GM12878 (cell line): ENCODE measurements around the gene CPD. TPM values are rescaled to one million over a fixed set of nuclear protein-coding genes. Genes with fewer than 3 reads are reported as not detected.

Experiments used
- ATAC-seq: fragments of 200-7000 bp; cut with Tn5 transposase; 3 replicates; pipeline ENCODE4 v1.9.1; 2020; ENCODE audit warnings: mild to moderate bottlenecking, moderate library complexity
- BruUV-seq: library from RNA; stranded (reverse); fragments of 400-500 nt; replicated peaks from 2 replicates; lab custom pipeline; 2021; lab: Mats Ljungman, UMichigan
- CTCF ChIA-PET: fragments of 300-600 bp; sonication (Branson Sonifier 250); formaldehyde crosslinking; extraction: SDS; loops from one replicate; lab custom pipeline; 2021; ENCODE audit warnings: inconsistent platforms; lab: Yijun Ruan, JAX
- POLR2A ChIA-PET: fragments of 350-600 bp; formaldehyde crosslinking; extraction: SDS; loops from one replicate; lab custom pipeline; 2021; ENCODE audit warnings: inconsistent platforms; lab: Charles Lee
- RAD21 ChIA-PET: fragments of 300-600 bp; sonication (Branson Sonifier 250); formaldehyde crosslinking; loops from one replicate; lab custom pipeline; 2023; ENCODE audit warnings: antibody characterized with exemption; ENCODE audit not compliant: unreplicated experiment; lab: Charles Lee
- SMC1A ChIA-PET: fragments of 300-600 bp; sonication (Branson Sonifier 250); formaldehyde crosslinking; loops from one replicate; lab custom pipeline; 2023; ENCODE audit not compliant: unreplicated experiment, uncharacterized antibody; lab: Charles Lee
- DNase-seq: peaks from one replicate; pipeline ENCODE4 v3.0.0-alpha.2; 2011; ENCODE audit warnings: low read depth, low spot score
- FAIRE-seq: peaks from 3 replicates; lab custom pipeline; 2011; peaks lifted over from hg19 to GRCh38; lab: Jason Lieb, UNC
- H2AFZ ChIP-seq: 2 replicates; pipeline ENCODE4 v1.6.0; 2011; ENCODE audit warnings: low read depth, low read length, control low read depth; ENCODE audit not compliant: control insufficient read depth
- H3K27ac ChIP-seq: 2 replicates; pipeline ENCODE4 v1.5.1; 2011; ENCODE audit warnings: control low read depth; ENCODE audit not compliant: control insufficient read depth, insufficient read depth
- H3K27me3 ChIP-seq, 2 experiments: replicated peaks in 1 of 2; 2 replicates each; pipeline versions ENCODE4 v1.6.0 to v1.6.1; 2011; ENCODE audit warnings: low read length in 1 of 2; ENCODE audit not compliant: control insufficient read depth in 2 of 2, insufficient read depth in 2 of 2
- H3K36me3 ChIP-seq, 2 experiments: 2 replicates each; pipeline ENCODE4 v1.5.1; 2011; ENCODE audit warnings: low read length in 1 of 2; ENCODE audit not compliant: control insufficient read depth in 2 of 2, insufficient read depth in 2 of 2
- H3K4me1 ChIP-seq: 2 replicates; pipeline ENCODE4 v1.6.1; 2011; ENCODE audit warnings: mild to moderate bottlenecking, low read length, moderate library complexity, mixed read lengths; ENCODE audit not compliant: control insufficient read depth, insufficient read depth
- H3K4me2 ChIP-seq: 2 replicates; pipeline ENCODE4 v1.6.0; 2011; ENCODE audit warnings: control low read depth; ENCODE audit not compliant: control insufficient read depth, insufficient read depth
- H3K4me3 ChIP-seq: fragments of 200-600 bp; sonication (generic); 2 replicates; pipeline ENCODE4 v1.5.1; 2016
- H3K79me2 ChIP-seq: 2 replicates; pipeline ENCODE4 v1.6.0; 2011; ENCODE audit warnings: low read length; ENCODE audit not compliant: control insufficient read depth, insufficient read depth
- H3K9ac ChIP-seq: 2 replicates; pipeline ENCODE4 v1.8.0; 2011; ENCODE audit warnings: low read length, control low read depth, mixed read lengths; ENCODE audit not compliant: control insufficient read depth, insufficient read depth
- H3K9me3 ChIP-seq: replicated peaks from 3 replicates; pipeline ENCODE4 v1.5.1; 2011; ENCODE audit warnings: mild to moderate bottlenecking, low read length; ENCODE audit not compliant: control insufficient read depth, insufficient read depth
- H4K20me1 ChIP-seq: 2 replicates; pipeline ENCODE4 v1.6.0; 2011; ENCODE audit not compliant: control insufficient read depth, insufficient read depth
- BMI1 ChIP-seq: fragments of 450-650 bp; IDR thresholded peaks from 2 replicates; pipeline ENCODE4 v1.6.1; 2016; ENCODE audit warnings: mild to moderate bottlenecking, moderate library complexity, borderline replicate concordance
- CHD1 ChIP-seq: IDR thresholded peaks from 2 replicates; pipeline ENCODE4 v1.6.1; 2012; ENCODE audit warnings: low read depth, low read length, improper control_type of control experiment
- GATAD2B ChIP-seq: fragments of 450-650 bp; conservative IDR thresholded peaks from 2 replicates; pipeline ENCODE4 v1.6.1; 2017; ENCODE audit warnings: low read depth, mild to moderate bottlenecking, moderate library complexity
- IRF3 ChIP-seq: fragments of 450-650 bp; IDR thresholded peaks from 2 replicates; pipeline ENCODE4 v1.6.1; 2014; ENCODE audit warnings: mild to moderate bottlenecking
- LARP7 ChIP-seq: fragments of 450-650 bp; IDR thresholded peaks from 2 replicates; pipeline ENCODE4 v1.6.1; 2017; ENCODE audit warnings: mild to moderate bottlenecking
- SKIL ChIP-seq: fragments of 450-650 bp; IDR thresholded peaks from 2 replicates; pipeline ENCODE4 v1.6.1; 2017; ENCODE audit warnings: mild to moderate bottlenecking, low read depth, inconsistent platforms; ENCODE audit not compliant: poor library complexity, severe bottlenecking
- SREBF1 ChIP-seq: IDR thresholded peaks from 2 replicates; pipeline ENCODE4 v1.6.1; 2012; ENCODE audit warnings: mild to moderate bottlenecking, low read length
- ZBED1 ChIP-seq: IDR thresholded peaks from 2 replicates; pipeline ENCODE4 v1.6.1; 2016; ENCODE audit warnings: borderline replicate concordance
- WGBS: methylation state at CpG from one replicate; pipeline ENCODE4 v1.1.6; 2016; ENCODE audit warnings: low lambda C conversion rate; ENCODE audit not compliant: insufficient replicate concordance, insufficient coverage; ENCODE audit errors: missing lambda C conversion rate; 5-methylcytosine and 5-hydroxymethylcytosine counted together
- in situ Hi-C: fragments of 300-500 bp; cut with MboI; formaldehyde crosslinking; loops from 9 replicates; pipeline ENCODE4 v1.14.3; 2018; ENCODE audit warnings: mixed read lengths
- intact Hi-C: fragments of 100-400 bp; cut with micrococcal nuclease; formaldehyde crosslinking; loops from one replicate; pipeline ENCODE4 v1.14.2; 2022; ENCODE audit not compliant: unreplicated experiment
- polyA plus RNA-seq, 11 experiments: library from polyadenylated mRNA; depleted of rRNA in 4 of 11; unstranded in 6 of 11; stranded (reverse) in 5 of 11; fragments of >200 nt; fragmentation: Nextera tagmentation in 4 of 11; fragmentation: Illumina TruSeq in 1 of 11; extraction: Ambion mirVana in 4 of 11; extraction: Trizol in 1 of 11; gene quantifications; 1 replicate in 1 of 11; 2 replicates in 10 of 11; pipeline versions ENCODE4 v1.2.1 to v1.2.3, GENCODE V29; 2011 to 2016; ENCODE audit warnings: inconsistent platforms in 2 of 11, missing spikeins in 2 of 11, low read depth in 1 of 11
- total RNA-seq, 4 experiments: library from RNA; depleted of rRNA in 3 of 4; stranded (reverse); fragments of >200 nt in 3 of 4; fragmentation: Illumina TruSeq in 1 of 4; extraction: Trizol in 1 of 4; gene quantifications; 2 replicates each; pipeline versions ENCODE4 v1.2.1 to v1.2.3, GENCODE V29; 2013 to 2021
- TF ChIP-seq, protein P1 (sequence below): IDR thresholded peaks from 2 replicates; pipeline ENCODE4 v1.6.1; 2012; ENCODE audit warnings: improper control_type of control experiment, low read depth, low read length; ENCODE audit not compliant: insufficient replicate concordance
- TF ChIP-seq, protein P2 (sequence below): fragments of 450-650 bp; conservative IDR thresholded peaks from 2 replicates; pipeline ENCODE4 v1.6.1; 2017; ENCODE audit warnings: mild to moderate bottlenecking, moderate library complexity
- TF ChIP-seq, protein P3 (sequence below): IDR thresholded peaks from 2 replicates; pipeline ENCODE4 v1.6.1; 2012; ENCODE audit warnings: low read length, inconsistent platforms

Gene CPD
- total and polyA plus RNA-seq, 10 of the 15 experiments (the other 5 are each of a cell fraction or from before 2014, with no cell fraction given): 3.5 to 24.2 (median 15.7) TPM

DNA sequence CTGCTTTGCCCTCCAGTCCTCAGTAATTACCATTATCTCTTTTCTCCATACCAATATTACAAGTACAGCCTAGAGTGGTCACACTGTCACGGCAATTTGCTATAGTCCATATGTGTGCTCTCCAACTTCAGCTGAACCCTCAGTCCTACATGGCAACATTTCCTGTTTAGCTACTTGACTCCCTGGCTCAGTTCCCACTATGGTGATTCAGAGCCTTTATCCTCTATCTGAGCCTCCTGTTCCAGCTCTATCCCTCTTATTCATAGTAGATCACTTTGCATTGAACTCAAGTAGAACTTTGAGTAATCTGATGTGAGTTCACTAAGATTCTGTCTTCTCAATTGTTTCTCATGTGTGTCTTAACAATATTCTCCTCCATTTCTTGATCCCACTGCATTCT lies 54.8 kb downstream of the CPD start:
- no peaks in the 10 kb centered on the region for H3K36me3 ChIP-seq
- intact Hi-C loops: no loop called here
- H3K4me2 ChIP-seq: no peak overlapping the region
- H4K20me1 ChIP-seq: no peaks in the 10 kb centered on the region
- ChIA-PET RAD21 (no interaction called here), SMC1A (no interaction called here), CTCF (interaction anchor here (1.3 kb wide), 1 partner anchor 94 kb away, joined by 5 read pairs; no protein-coding TSS in a partner anchor), POLR2A (interaction anchor here (0.5 kb wide), 1 partner anchor 286 kb away, joined by 5 read pairs; no protein-coding TSS in a partner anchor)
- whole genome bisulfite sequencing: 94% methylated on average over 1 of the region's 1 CpG
- in situ Hi-C loops: no loop called here
- H3K79me2 ChIP-seq: no peaks in the 10 kb centered on the region
- no peak overlapping the region for H3K9ac ChIP-seq
- DNase-seq: no peak
- no peak for ATAC-seq
- H2AFZ ChIP-seq: no peak overlapping the region
- H3K4me3 ChIP-seq: no peak overlapping the region
- H3K9me3 ChIP-seq: no peaks in the 10 kb centered on the region
- no peak overlapping the region for H3K27ac ChIP-seq
- BruUV-seq: no TSS peak
- H3K4me1 ChIP-seq: no peaks in the 10 kb centered on the region
- FAIRE-seq: no peak
- no peaks in the 10 kb centered on the region for H3K27me3 ChIP-seq
- TF ChIP-seq, protein P1, sequence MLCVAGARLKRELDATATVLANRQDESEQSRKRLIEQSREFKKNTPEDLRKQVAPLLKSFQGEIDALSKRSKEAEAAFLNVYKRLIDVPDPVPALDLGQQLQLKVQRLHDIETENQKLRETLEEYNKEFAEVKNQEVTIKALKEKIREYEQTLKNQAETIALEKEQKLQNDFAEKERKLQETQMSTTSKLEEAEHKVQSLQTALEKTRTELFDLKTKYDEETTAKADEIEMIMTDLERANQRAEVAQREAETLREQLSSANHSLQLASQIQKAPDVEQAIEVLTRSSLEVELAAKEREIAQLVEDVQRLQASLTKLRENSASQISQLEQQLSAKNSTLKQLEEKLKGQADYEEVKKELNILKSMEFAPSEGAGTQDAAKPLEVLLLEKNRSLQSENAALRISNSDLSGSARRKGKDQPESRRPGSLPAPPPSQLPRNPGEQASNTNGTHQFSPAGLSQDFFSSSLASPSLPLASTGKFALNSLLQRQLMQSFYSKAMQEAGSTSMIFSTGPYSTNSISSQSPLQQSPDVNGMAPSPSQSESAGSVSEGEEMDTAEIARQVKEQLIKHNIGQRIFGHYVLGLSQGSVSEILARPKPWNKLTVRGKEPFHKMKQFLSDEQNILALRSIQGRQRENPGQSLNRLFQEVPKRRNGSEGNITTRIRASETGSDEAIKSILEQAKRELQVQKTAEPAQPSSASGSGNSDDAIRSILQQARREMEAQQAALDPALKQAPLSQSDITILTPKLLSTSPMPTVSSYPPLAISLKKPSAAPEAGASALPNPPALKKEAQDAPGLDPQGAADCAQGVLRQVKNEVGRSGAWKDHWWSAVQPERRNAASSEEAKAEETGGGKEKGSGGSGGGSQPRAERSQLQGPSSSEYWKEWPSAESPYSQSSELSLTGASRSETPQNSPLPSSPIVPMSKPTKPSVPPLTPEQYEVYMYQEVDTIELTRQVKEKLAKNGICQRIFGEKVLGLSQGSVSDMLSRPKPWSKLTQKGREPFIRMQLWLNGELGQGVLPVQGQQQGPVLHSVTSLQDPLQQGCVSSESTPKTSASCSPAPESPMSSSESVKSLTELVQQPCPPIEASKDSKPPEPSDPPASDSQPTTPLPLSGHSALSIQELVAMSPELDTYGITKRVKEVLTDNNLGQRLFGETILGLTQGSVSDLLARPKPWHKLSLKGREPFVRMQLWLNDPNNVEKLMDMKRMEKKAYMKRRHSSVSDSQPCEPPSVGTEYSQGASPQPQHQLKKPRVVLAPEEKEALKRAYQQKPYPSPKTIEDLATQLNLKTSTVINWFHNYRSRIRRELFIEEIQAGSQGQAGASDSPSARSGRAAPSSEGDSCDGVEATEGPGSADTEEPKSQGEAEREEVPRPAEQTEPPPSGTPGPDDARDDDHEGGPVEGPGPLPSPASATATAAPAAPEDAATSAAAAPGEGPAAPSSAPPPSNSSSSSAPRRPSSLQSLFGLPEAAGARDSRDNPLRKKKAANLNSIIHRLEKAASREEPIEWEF: no peak
- TF ChIP-seq, protein P2, sequence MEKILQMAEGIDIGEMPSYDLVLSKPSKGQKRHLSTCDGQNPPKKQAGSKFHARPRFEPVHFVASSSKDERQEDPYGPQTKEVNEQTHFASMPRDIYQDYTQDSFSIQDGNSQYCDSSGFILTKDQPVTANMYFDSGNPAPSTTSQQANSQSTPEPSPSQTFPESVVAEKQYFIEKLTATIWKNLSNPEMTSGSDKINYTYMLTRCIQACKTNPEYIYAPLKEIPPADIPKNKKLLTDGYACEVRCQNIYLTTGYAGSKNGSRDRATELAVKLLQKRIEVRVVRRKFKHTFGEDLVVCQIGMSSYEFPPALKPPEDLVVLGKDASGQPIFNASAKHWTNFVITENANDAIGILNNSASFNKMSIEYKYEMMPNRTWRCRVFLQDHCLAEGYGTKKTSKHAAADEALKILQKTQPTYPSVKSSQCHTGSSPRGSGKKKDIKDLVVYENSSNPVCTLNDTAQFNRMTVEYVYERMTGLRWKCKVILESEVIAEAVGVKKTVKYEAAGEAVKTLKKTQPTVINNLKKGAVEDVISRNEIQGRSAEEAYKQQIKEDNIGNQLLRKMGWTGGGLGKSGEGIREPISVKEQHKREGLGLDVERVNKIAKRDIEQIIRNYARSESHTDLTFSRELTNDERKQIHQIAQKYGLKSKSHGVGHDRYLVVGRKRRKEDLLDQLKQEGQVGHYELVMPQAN: no peak
- TF ChIP-seq SREBF1 (no peak), LARP7 (no peak), CHD1 (no peak), ZBED1 (no peak), SKIL (no peak), IRF3 (no peak), GATAD2B (no peak), BMI1 (no peak)
- TF ChIP-seq, protein P3, sequence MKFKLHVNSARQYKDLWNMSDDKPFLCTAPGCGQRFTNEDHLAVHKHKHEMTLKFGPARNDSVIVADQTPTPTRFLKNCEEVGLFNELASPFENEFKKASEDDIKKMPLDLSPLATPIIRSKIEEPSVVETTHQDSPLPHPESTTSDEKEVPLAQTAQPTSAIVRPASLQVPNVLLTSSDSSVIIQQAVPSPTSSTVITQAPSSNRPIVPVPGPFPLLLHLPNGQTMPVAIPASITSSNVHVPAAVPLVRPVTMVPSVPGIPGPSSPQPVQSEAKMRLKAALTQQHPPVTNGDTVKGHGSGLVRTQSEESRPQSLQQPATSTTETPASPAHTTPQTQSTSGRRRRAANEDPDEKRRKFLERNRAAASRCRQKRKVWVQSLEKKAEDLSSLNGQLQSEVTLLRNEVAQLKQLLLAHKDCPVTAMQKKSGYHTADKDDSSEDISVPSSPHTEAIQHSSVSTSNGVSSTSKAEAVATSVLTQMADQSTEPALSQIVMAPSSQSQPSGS: no peak
